NB4 (cell line): ENCODE results near the gene SLC8A2.

Experiments used
- DNase-seq: peaks from one replicate; pipeline ENCODE4 v3.0.0; 2010; ENCODE audit warnings: low read depth
- H3K4me3 ChIP-seq: one replicate; pipeline ENCODE4 v1.5.1; 2011; ENCODE audit warnings: mild to moderate bottlenecking, low read depth, low read length, moderate library complexity
- CTCF ChIP-seq: IDR thresholded peaks from one replicate; pipeline ENCODE4 v1.5.1; 2012; ENCODE audit warnings: low read depth, low read length
- MYC ChIP-seq: IDR thresholded peaks from 2 replicates; pipeline ENCODE4 v1.6.1; 2011; ENCODE audit warnings: low read depth, low read length
- POLR2A ChIP-seq: IDR thresholded peaks from 2 replicates; pipeline ENCODE4 v1.6.1; 2011; ENCODE audit warnings: mild to moderate bottlenecking; ENCODE audit not compliant: insufficient read length; ENCODE audit errors: extremely low read depth
- TF ChIP-seq, protein P1 (sequence below): IDR thresholded peaks from 2 replicates; pipeline ENCODE4 v1.6.1; 2011; ENCODE audit warnings: low read depth, low read length

The SLC8A2 gene

DNA sequence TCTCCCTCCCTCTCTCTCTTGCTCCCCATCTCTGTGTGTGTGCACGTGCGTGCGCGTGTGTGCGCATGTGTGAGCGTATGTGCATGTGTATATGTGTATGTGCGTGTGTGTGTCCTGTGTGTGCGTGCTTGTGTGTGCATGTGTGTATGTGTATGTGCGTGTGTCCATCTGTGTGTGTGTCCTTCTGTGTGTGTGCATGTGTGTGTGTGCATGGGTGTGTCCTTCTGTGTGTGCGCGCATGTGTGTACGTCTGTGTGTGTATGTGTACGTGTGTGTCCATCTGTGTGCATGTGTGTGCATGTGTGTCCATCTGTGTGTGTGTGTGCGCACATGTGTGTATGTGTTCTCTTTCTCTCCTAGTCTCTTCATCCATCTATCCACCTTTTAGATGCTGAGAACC, 12.2 kb downstream of the SLC8A2 start:
- DNase-seq, result no peak
- TF ChIP-seq, protein P1, sequence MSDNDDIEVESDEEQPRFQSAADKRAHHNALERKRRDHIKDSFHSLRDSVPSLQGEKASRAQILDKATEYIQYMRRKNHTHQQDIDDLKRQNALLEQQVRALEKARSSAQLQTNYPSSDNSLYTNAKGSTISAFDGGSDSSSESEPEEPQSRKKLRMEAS, result no peak
- TF ChIP-seq CTCF (no peak), MYC (no peak), POLR2A (no peak)
- no peak overlapping the region for H3K4me3 ChIP-seq

GRCh38 chr19:47458672-47459071, 13.0 kb downstream of the SLC8A2 start:
- DNase-seq, result no peak
- H3K4me3 ChIP-seq, result no peak overlapping the region
- TF ChIP-seq, protein P1, result no peak
- no peak for TF ChIP-seq POLR2A
- no peak for TF ChIP-seq CTCF
- TF ChIP-seq MYC, result no peak

GRCh38 chr19:47456721-47457474, 14.8 kb downstream of the SLC8A2 start:
- TF ChIP-seq MYC (no peak), CTCF (no peak)
- DNase-seq, result no peak
- no peak overlapping the region for H3K4me3 ChIP-seq

DNA sequence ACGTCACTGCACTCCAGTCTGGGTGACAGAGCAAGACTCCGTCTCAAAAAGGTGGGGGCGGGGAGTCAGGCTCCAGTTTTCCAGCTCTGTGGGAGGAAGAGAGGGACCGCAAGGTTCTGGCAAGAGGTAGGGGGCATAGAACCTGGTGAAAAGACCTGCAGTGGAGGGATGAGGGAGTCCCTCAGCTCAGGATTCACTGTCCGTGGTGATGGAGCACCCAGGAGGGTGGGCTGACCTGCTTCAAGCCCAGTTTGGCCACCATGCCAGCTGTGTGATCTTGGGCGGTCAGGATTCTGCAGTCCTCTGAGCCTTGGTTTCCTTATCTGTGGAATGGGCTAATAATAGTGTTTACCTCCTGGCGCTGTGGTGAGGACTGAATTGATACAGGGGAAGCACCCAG, 21.2 kb downstream of the SLC8A2 start:
- DNase-seq, result no peak

GRCh38 chr19:47448360-47448727, 23.3 kb downstream of the SLC8A2 start:
- no peak overlapping the region for H3K4me3 ChIP-seq
- DNase-seq, result peak; percentile 50
- TF ChIP-seq CTCF, result peak; percentile 8
- TF ChIP-seq MYC, result no peak

More for the DNA sequence above, 21.2 kb downstream of the SLC8A2 start:
- H3K4me3 ChIP-seq, result no peak overlapping the region
- no peak for TF ChIP-seq MYC
- no peak for TF ChIP-seq POLR2A
- TF ChIP-seq, protein P1, result no peak
- TF ChIP-seq CTCF, result no peak
